Keratinocyte (primary cell): ENCODE measurements around the gene ARHGAP15.

Source experiments
- EZH2 ChIP-seq: IDR thresholded peaks from one replicate; pipeline ENCODE4 v1.6.1; 2012; ENCODE audit warnings: inconsistent platforms, mild to moderate bottlenecking, low read length, moderate library complexity
- TF ChIP-seq, protein P1 (sequence below), 3 experiments: IDR thresholded peaks in 1 of 3; conservative IDR thresholded peaks in 1 of 3; optimal IDR thresholded peaks in 1 of 3; 2 replicates in 2 of 3; 3 replicates in 1 of 3; pipeline versions ENCODE3 to v1.5.1; 2011; ENCODE audit warnings: low read length in 3 of 3, mild to moderate bottlenecking in 3 of 3, moderate library complexity in 2 of 3, control low read depth in 1 of 3, inconsistent platforms in 1 of 3; ENCODE audit not compliant: insufficient read depth in 2 of 3; ENCODE audit errors: extremely low read depth in 1 of 3

DNA sequence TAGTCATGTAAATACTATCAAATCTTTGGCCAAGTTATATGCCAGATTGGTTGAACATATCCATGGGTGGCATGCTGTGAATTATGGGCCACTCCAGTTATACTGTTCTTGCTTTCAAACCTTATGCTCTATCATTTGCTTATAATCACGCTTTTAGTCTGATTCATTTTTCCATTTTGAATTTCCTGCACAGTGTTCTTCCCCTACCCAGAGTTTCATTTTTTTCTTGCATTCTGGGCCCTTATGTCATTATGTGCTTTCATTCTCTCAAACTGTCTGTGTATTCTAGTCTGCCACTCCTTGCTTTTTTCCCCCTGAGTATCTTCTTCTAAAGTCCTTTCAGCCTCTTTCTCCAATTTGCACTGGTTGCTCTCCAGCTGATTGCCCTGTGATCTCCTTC is 364.1 kb downstream of the ARHGAP15 start:
- TF ChIP-seq, protein P1, sequence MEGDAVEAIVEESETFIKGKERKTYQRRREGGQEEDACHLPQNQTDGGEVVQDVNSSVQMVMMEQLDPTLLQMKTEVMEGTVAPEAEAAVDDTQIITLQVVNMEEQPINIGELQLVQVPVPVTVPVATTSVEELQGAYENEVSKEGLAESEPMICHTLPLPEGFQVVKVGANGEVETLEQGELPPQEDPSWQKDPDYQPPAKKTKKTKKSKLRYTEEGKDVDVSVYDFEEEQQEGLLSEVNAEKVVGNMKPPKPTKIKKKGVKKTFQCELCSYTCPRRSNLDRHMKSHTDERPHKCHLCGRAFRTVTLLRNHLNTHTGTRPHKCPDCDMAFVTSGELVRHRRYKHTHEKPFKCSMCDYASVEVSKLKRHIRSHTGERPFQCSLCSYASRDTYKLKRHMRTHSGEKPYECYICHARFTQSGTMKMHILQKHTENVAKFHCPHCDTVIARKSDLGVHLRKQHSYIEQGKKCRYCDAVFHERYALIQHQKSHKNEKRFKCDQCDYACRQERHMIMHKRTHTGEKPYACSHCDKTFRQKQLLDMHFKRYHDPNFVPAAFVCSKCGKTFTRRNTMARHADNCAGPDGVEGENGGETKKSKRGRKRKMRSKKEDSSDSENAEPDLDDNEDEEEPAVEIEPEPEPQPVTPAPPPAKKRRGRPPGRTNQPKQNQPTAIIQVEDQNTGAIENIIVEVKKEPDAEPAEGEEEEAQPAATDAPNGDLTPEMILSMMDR (optimal IDR thresholded peaks at IDR 0.05 in 1 of 3, IDR thresholded peaks at IDR 0.05 in 1 of 3, conservative IDR thresholded peaks at IDR 0.05 in 1 of 3; ENCODE audit: extremely low read depth in 1 of 3, insufficient read depth in 2 of 3, low read length in 3 of 3): no peak
- TF ChIP-seq EZH2: no peak
